Activated CD4-positive, alpha-beta T cell treated with anti-CD3 and anti-CD28 coated beads for 24 hours (primary cell): ENCODE measurements around the gene RAD50.
"Not testable (repeated sequence)": the region's sequence is repeated elsewhere in the genome, so short reads cannot be mapped to it uniquely, and the experiment has no call there.

Experiments used
- DNase-seq, 2 donors: peaks; one replicate each; pipeline ENCODE4 v3.0.0-alpha.2; 2020; ENCODE audit warnings: low read depth in 2 of 2

The RAD50 gene

DNA sequence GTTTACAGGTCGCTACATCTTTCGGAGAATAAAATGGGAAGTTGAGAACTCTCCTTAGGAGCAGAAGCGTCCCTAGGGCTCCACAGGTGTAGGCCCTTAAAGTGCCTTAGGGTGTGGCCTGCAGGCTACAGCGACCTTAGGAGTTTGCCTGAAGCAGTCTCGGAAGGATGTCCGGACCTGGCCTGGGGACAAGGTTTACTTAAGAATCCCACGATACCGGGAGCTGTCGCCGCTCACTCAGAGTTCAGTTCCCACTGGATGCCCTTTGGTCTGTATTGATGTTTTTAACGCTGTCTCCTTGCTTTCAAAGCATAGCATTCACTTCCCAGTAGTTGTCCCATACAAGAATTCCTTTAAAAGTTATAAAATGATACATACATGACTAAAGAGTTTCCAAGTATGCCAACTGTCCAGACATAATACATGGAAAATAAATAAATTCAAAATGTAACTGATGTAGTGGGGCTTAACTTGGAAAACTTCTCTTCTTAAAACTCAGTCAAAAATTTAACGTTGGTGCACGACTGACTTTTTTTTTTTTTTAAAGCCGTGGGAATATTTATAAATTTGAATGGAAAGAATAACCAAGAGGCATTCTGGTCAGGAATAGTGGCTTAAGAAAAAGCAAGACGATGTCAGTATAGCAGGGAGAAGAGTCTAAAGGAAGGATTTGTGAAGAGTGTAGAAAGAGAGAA lies 848 bp downstream of the RAD50 start:
- DNase-seq, result peak in 1 of 2 donors; percentile 25

DNA sequence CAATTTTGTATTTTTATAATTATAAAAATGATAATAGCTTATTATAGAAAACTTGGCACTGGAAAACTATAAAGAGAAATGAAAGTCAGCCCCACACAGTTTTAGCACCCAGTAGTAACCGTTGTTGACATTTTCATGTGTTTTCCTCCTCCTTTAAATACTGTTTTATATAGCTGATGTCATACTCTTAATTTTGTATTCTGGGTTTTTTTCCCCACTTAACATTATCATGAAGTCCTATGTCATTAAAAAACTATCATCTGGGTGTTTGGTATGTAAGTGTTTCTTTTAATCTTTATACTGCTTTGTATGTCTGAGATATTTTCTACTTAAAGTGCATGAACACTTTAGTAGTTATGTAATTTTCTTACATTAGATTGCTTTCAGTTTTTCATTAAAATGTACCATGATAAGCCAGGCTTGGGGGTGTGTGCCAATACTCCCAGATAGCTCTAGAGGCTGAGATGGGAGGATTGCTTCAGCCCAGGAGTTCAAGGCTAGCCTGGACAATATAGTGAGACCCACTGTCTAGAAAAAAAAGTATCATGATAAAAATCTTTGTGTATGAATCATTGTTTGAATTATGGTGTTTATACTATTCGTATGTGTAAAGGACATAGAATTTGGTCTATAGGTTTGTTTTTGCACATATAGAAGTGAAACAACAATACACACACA lies 2.7 kb downstream of the RAD50 start:
- no peak for DNase-seq

DNA sequence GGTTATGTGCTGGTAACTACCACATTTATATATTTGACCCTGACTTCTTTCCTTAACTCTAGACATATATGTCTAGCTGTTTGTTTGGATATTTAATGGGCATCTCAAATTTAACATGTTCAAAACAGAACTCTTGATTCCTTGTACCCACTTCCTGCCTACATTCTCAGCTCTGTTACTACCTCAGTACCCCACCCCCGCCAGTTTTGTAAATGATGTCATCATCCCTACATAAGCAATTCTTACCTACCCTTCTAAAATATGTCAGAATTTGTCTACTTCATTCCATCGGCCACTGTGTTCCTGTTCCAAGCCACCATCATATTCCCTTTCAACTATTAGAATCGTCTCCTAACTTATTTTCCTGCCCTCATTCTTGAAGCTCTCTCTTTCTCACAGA lies 4.8 kb downstream of the RAD50 start:
- no peak for DNase-seq

DNA sequence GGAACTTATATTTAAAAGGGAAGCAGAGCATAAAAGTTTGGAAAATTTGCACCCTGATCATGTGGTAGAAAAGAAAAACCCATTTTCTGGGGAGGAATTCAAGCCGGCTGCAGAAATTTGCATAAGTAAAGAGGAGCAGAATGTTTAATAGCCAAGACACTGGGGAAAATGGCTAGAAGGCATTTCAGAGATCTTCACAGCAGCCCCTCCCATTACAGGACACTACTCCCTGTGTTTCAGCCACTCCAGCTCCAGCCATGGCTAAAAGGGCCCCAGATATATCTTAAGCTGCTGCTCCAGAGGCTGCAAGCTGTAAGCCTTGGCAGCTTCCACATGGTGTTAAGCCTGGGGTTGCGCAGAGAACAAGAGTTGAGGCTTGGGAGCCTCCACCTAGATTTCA lies 7.8 kb downstream of the RAD50 start:
- DNase-seq, result not testable (repeated sequence)

DNA sequence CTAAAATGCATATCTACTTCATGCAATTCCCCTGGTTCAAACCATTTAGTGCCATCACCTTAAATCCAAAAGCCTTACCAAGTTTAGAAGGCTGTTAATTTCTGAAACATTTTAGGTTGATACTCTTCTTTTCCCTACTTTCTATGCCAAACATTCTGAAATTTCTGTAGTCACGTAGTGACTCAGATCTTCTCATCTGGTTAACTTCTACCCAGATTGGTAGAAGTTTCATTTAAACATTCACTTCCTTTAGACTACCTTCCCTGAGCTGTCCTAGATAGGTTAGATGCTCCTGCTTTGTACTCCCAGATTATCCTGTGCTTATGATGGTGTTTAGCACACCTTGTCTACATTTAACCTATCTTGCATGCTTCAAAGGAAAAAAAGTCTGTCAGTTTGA lies 9.9 kb downstream of the RAD50 start:
- no peak for DNase-seq

DNA sequence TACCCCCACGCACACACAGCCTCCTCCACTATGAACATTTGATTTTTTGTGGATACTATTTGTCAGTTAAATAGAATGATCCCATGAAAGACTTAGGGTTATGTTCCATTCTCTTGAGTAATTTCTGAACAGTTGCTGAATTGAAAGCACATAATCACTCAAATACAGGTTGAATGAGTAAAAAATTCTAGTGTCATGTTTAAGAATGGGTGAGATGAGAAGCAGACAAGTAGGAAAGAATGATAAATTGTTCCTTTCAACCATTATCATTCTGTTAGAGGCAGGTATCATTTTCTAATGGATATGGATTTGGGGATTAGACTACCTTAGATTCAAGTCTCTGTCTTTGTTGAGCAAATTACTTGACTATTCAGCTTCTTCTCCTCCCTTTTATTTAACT lies 19.3 kb downstream of the RAD50 start:
- no peak for DNase-seq

DNA sequence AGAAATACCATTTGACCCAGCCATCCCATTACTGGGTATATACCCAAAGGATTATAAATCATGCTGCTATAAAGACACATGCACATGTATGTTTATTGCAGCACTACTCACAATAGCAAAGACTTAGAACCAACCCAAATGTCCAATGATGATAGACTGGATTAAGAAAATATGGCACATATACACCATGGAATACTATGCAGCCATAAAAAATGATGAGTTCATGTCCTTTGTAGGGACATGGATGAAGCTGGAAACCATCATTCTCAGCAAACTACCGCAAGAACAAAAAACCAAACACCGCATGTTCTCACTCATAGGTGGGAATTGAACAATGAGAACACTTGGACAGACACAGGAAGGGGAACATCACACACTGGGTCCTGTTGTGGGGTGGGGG lies 27.8 kb downstream of the RAD50 start:
- not testable (repeated sequence) for DNase-seq

DNA sequence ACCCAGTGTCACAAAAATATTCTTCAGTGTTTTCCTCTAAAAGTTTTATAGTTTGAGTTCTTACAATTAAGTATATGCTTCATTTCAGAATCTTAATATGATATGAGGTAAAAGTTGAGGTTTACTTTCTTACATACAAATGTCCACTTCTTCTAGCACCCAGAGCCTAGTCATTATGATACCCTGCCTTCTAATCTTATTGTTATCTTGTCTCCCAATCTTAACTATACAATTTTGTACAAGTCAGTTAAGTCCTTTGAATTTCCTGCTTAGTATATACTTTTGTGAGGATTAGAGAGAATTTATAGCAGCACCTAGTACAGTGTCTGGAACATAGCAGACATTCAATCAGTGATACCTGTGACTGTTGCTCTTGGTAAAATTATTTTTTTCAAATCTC lies 29.3 kb downstream of the RAD50 start:
- DNase-seq, result no peak

DNA sequence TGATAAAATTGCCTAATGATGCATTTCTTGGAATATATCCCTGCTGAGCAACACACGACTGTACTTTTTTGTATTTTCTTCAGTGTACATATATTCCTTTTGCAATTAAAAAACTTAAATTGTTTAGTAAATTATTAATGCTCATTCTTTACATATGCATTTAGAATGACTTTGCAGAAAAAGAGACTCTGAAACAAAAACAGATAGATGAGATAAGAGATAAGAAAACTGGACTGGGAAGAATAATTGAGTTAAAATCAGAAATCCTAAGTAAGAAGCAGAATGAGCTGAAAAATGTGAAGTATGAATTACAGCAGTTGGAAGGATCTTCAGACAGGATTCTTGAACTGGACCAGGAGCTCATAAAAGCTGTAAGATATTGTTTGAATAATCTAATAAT lies 32.7 kb downstream of the RAD50 start:
- no peak for DNase-seq

DNA sequence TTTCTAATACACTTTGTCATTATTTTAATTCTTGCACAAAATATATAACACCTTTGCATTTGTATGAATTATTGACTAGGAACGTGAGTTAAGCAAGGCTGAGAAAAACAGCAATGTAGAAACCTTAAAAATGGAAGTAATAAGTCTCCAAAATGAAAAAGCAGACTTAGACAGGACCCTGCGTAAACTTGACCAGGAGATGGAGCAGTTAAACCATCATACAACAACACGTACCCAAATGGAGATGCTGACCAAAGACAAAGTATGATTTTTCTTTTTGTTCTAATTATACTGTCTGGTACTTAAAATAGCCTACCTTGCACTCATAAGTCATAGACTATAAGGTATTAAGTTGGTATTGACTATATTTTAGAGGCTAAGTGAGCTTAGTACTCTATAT lies 34.4 kb downstream of the RAD50 start:
- DNase-seq, result no peak

DNA sequence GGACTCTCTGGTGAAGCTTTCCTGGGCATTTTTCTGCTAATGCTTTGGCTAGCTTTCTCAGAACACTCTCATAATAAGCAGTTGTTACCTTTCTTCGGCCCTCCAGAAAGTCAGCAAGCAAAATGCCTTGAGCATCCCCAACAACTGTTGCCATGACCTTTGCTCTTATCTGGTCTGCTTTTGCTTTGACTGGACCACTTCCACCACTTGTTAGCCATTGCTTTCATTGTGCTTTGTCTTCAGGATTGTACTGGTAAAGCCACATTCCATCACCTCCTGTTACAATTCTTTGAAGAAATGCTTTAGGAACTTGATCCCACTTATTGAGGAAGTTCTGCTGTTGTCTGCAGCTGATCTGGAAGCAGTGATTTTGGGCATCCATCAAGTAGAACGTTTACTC lies 35.7 kb downstream of the RAD50 start:
- DNase-seq, result no peak

DNA sequence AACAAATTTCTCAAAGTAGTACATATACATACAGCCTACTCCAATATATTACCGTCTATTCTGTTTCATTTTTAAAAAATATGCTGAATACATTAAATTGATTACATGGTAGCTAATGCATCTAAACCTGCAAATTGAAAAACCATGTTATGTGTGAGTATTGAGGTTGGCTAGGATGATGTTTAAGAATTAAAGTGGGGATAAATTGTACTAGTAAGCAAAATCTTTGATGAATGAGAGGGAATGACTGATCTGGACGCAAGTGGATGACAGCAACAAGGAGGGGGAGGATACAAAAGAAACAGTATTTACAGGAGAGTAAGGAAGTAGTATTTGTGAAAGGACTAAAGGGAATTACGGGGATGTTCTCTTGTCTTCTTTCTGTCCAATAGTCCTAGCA lies 37.4 kb downstream of the RAD50 start:
- DNase-seq, result no peak

DNA sequence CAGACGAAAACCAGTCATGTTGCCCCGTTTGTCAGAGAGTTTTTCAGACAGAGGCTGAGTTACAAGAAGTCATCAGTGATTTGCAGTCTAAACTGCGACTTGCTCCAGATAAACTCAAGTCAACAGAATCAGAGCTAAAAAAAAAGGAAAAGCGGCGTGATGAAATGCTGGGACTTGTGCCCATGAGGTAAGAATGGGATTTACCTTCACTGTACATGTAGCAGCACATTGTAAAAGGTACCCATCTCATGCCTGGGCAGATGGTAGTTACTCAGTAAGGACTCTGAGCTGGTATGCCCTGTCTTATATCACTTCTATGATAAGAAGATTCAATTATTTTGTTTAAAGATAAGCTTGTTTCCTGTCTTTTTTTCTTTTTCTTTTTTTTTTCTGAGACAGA lies 38.8 kb downstream of the RAD50 start:
- no peak for DNase-seq

DNA sequence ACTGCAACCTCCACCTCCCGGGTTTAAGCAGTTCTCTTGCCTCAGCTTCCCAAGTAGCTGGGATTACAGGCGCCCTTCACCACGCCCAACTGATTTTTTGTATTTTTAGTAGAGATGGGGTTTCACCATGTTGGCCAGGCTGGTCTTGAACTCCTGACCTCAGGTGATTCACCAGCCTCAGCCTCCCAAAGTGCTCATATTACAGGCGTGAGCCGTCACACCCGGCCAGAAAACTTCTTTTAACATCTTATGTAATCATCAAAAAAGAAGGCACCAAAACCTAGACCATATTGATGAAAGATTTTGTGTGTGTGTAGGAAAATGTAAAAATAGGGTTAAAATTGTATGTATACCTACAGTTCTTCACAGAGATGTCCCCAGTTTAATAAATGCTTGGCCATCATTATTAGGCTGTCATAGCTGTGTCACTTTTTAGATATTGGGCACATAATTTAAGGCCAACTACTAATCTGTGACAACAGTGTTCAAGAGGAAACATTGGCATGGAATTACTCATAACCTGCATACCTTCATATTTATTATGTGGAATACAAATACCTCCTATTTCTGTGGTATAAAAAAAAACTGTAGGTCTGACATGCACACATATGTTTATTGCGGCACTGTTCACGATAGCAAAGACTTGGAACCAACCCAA lies 44.4 kb downstream of the RAD50 start:
- DNase-seq, result no peak

DNA sequence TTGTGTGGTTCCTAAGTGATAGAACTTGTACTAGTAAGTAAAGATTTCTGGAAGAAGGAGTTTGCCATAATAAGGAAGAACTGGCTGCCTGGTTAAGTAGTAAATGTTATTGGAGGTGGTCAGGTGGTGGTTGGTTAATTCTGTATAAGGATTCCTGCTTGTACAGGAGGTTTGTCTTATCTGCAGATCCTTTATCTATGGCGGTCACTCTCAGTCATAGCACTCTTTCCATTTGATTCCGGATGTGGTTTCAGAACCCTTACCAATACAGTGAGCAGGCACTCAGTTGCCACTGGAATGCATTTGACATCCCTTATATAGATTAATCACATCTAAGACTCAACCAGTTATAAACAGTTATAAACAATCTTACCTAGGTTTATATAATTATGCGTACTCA lies 50.3 kb downstream of the RAD50 start:
- DNase-seq, result no peak

DNA sequence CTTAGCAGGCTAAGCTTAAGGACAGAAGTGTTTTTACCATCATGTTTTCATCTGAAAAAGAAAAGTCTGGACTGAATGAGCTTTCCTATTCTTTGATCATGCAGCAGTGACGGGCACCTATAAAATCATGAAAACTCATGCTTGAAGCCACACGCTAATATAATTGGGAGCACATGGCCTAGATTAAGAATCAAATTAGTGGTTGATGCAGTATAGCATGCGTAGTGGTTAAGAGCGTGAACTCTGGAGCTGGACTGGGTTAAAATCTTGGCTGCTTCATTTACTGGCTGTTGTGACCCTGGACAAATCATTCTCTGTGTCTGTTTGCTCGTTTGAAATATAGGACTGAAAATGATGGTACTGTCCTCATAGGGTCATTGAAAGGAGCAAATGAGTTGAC lies 51.3 kb downstream of the RAD50 start:
- no peak for DNase-seq

DNA sequence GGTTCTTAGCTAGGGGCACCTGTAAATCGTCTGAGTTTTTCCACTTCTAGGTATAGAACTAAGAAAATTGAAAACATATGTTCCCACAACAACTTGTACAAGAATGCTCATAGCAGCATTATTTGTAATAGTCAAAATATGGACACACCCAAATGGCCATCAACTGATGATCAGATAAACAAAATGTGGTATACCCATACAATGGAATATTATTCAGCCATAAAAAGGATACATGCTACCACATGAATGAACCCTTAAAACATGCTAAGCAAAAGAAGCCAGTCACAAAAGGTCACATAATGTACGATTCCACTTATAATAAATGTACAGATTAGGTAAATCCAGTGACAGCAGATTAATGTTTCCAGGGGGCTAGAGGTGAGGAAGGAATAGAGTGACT lies 55.2 kb downstream of the RAD50 start:
- DNase-seq, result no peak

DNA sequence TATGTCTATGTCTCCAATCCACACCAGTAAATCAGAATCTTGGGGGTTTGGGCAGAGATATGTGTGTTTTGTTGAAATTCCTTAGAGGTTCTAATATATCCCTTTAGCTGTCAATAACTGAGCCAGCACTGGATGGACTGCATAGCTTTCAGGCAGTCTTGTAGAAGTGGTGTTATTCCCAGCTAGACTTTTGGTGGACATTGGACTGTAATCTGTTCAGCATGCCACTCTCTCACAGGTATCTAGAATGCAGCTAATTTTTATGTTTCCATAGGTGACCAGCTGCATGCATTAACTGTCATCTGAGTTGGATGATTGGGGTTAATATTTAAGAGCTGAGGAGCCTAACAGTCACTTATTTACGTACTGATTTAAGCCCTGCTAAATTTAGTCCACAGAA lies 56.1 kb downstream of the RAD50 start:
- DNase-seq, result no peak

DNA sequence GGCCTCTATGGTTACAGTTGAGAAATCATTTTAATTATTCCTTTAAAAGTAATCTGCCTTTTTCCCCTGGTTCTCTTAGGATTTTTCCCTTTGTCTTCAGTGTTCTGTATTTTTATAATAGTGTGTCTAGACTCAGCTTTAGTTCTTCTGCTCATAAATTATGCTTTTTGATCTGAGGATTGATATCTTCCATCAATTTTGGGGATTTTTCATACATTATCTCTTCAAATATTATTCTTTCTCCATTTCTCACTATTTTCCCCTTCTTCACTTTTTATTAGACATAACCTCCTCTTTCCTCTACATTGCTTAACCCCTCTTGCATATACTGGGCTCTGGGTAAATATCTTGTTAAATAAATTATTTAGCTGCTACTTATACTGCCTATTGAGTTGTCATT lies 64.9 kb downstream of the RAD50 start:
- DNase-seq, result no peak

DNA sequence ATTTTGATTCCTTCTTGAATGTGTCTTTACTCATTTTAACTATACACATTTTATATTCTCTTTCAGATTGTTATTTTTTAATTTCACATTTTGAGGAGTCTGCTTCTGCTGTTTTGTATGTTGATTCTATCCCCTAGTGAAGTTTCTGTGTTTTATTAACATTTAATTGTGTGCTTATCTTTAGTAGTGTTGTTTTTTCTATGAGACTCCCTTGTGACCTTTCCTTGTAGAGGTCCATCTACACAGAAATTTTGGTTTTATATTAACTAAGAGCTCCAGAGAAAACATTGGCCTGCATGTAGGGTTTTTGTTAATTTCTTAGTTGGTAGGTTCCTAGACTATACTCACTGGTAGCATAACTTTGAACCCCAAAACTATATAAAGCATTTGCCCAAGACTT lies 65.8 kb downstream of the RAD50 start:
- DNase-seq, result no peak

DNA sequence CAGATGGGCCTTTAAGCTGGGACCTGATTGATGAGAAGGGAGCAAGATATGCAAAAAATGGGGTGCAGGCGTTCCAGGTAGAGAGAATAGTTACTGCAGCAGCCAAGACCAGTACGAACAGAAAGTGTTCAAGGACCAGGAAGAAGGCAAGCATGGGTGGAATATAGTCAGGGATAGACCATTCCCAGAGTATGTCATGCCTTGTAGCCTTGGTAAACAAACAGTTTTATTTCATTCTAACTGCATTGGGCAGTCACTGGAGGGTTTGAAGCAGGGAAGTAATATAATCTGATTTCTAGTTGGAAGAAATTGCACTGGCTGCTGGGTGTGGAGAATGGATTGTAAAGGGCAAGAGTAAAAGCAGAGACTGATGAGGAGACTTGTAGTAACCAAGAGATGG lies 70.7 kb downstream of the RAD50 start:
- DNase-seq, result no peak

DNA sequence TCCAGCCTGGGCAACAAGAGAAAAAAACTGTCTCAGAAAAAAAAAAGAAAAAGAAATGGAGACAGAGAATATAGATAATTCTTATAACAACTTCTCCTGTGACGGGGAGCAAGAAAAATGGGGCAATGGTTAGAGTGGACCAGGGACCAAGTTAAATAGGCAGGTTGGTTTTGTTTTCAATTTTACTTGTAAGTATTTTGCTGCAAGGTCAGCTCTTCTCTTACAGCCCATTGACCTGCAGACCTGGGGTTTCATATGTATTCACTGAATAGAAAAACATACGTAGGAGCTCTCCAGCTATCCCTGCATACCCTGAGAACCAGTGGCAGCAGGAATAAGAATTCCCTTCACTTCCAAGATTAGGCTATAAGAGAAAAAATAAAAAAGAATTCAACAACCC lies 72.0 kb downstream of the RAD50 start:
- DNase-seq, result no peak

DNA sequence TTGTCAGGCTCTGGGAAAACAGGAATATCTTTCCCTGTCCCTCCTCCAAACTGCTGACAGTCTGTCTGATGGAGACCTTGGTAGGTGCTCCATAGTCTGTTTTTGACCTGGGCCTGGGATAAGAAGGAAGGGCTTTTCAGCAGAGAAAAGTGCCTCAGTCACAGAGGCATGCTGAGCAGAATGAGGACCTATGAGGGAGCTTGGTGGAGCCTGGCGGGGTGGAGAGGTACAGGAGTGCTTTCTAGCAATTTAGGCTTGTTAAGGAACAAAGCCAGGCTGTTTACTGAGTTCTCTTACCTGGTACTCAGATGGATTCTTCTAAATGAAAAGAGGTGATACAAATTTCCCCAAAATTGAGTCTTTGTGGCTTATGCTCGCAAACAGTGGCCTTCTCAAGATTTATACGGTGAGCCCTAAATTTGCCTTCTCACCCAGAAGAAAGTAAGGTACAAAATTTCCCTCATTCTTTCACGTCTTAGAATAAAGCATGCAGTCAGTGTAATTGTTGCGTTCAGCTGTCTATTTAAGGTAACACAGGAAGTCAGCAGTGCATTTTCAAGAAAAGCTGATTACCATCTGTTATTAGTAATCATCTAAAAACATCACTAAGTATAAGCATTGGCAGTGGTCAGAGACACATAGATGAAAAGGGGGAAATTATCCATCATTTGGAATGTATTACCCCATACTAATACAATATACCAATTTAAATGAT lies 72.6 kb downstream of the RAD50 start:
- no peak for DNase-seq
